ENCODE results near the gene ZBTB7B. TPM values are rescaled to one million over a fixed set of nuclear protein-coding genes. Genes with fewer than 3 reads are reported as not detected.

Gene ZBTB7B
- total and polyA plus RNA-seq, 7 experiments from 2014 or later, result 3.0 to 139 (median 57.2) TPM

- ChIA-PET POLR2A (interaction anchor here (0.5 to 13.8 kb wide), 13 partner anchors 9 to 122 kb away, joined by 3 to 270 read pairs (median 5); partner anchors contain the start of genes ADAM15, CKS1B, FLAD1 and LENEP), CTCF (interaction anchor here (1.0 to 13.9 kb wide), 7 partner anchors 10 to 72 kb away, joined by 3 to 291 read pairs (median 6); partner anchors contain the start of genes ADAM15, CKS1B, LENEP and PBXIP1)
- ATAC-seq (no peak), DNase-seq (no peak)
- no peaks in the 10 kb centered on the region for H3K27me3 ChIP-seq (ENCODE audit: control insufficient read depth in 2 of 2, insufficient read depth in 2 of 2, low read length in 2 of 2)
- peak overlapping the region; percentile 83 for H3K27ac ChIP-seq (ENCODE audit: low read depth, low read length)
- intact Hi-C loops (cut with micrococcal nuclease), result no loop called here
- Mint-ChIP-seq H3K4me1 (peaks cover 30 to 81% (median 62%) of the 10 kb centered on the region in 7 donors), H3K4me3 (peak overlapping the region; percentile 75 to 99 (median 90)), H3K27me3 (no peaks in the 10 kb centered on the region), H3K9me3 (no peaks in the 10 kb centered on the region), H3K27ac (peak overlapping the region; percentile 80 to 98 (median 95)), H3K36me3 (peaks cover 0 to 46% (median 4%) of the 10 kb centered on the region in 5 donors)
- peak overlapping the region; percentile 38 for H3K4me3 ChIP-seq (ENCODE audit: low read length)
- no peaks in the 10 kb centered on the region for H3K9me3 ChIP-seq (ENCODE audit: control insufficient read depth in 2 of 3, low read length in 3 of 3)
- H3K36me3 ChIP-seq (ENCODE audit: control insufficient read depth in 2 of 3, insufficient read depth in 3 of 3, low read length in 3 of 3), result peaks cover 0 to 29% (median 0%) of the 10 kb centered on the region in 3 experiments
- peaks cover 54 to 72% of the 10 kb centered on the region in 2 donors for H3K4me1 ChIP-seq (ENCODE audit: control insufficient read depth in 2 of 2, insufficient read depth in 2 of 2, low read length in 2 of 2)
These were observed 10.4 kb downstream of the ZBTB7B start for GRCh38 chr1:155012776-155013602.

GRCh38 chr1:155013632-155014031 is 11.0 kb downstream of the ZBTB7B start:
- ChIA-PET CTCF (interaction anchor here (1.6 to 13.9 kb wide), 4 partner anchors 15 to 61 kb away, joined by 6 to 291 read pairs (median 98); partner anchors contain the start of genes CKS1B, LENEP, PBXIP1 and PYGO2), POLR2A (interaction anchor here (0.9 to 13.8 kb wide), 10 partner anchors 13 to 121 kb away, joined by 3 to 270 read pairs (median 9); partner anchors contain the start of genes ADAM15, CKS1B, FLAD1 and LENEP)
- H3K4me3 ChIP-seq (ENCODE audit: low read length), result peak overlapping the region; percentile 27
- H3K36me3 Mint-ChIP-seq, result peaks cover 0 to 45% (median 4%) of the 10 kb centered on the region in 5 donors
- ATAC-seq (no peak), DNase-seq (peak in 6 of 9 donors; percentile 54 to 63 (median 57))
- no peaks in the 10 kb centered on the region for H3K27me3 ChIP-seq (ENCODE audit: control insufficient read depth in 2 of 2, insufficient read depth in 2 of 2, low read length in 2 of 2)
- no peaks in the 10 kb centered on the region for H3K27me3 Mint-ChIP-seq
- peaks cover 55 to 71% of the 10 kb centered on the region in 2 donors for H3K4me1 ChIP-seq (ENCODE audit: control insufficient read depth in 2 of 2, insufficient read depth in 2 of 2, low read length in 2 of 2)
- H3K36me3 ChIP-seq (ENCODE audit: control insufficient read depth in 2 of 3, insufficient read depth in 3 of 3, low read length in 3 of 3), result peaks cover 0 to 29% (median 0%) of the 10 kb centered on the region in 3 experiments
- peak overlapping the region; percentile 80 to 98 (median 95) for H3K27ac Mint-ChIP-seq
- peaks cover 30 to 79% (median 62%) of the 10 kb centered on the region in 7 donors for H3K4me1 Mint-ChIP-seq
- no peaks in the 10 kb centered on the region for H3K9me3 Mint-ChIP-seq
- peak overlapping the region; percentile 83 for H3K27ac ChIP-seq (ENCODE audit: low read depth, low read length)
- intact Hi-C loops (cut with micrococcal nuclease), result no loop called here
- no peaks in the 10 kb centered on the region for H3K9me3 ChIP-seq (ENCODE audit: control insufficient read depth in 2 of 3, low read length in 3 of 3)
- H3K4me3 Mint-ChIP-seq, result peak overlapping the region; percentile 75 to 99 (median 90)

GRCh38 chr1:155014709-155015508 is 12.3 kb downstream of the ZBTB7B start:
- no peaks in the 10 kb centered on the region for H3K9me3 Mint-ChIP-seq
- DNase-seq (no peak), ATAC-seq (no peak)
- peak overlapping the region in 8 of 10 donors; percentile 76 to 99 (median 90) for H3K4me3 Mint-ChIP-seq
- ChIA-PET CTCF (interaction anchor here (0.6 to 13.9 kb wide), 11 partner anchors 17 to 345 kb away, joined by 3 to 291 read pairs (median 5); partner anchors contain the start of genes CKS1B, LENEP, PBXIP1 and PMVK), POLR2A (interaction anchor here (0.9 to 13.8 kb wide), 9 partner anchors 14 to 61 kb away, joined by 3 to 270 read pairs (median 28); partner anchors contain the start of genes CKS1B, FLAD1, LENEP and PBXIP1)
- peaks cover 0 to 30% (median 0%) of the 10 kb centered on the region in 3 experiments for H3K36me3 ChIP-seq (ENCODE audit: control insufficient read depth in 2 of 3, insufficient read depth in 3 of 3, low read length in 3 of 3)
- intact Hi-C loops (cut with micrococcal nuclease), result loop anchor here in 1 of 2 donors (5.0 kb wide), 2 partner anchors 37 to 408 kb away; partner anchors contain the start of genes ADAM15 and ADAR
- H3K36me3 Mint-ChIP-seq, result peaks cover 0 to 40% (median 4%) of the 10 kb centered on the region in 5 donors
- H3K9me3 ChIP-seq (ENCODE audit: control insufficient read depth in 2 of 3, low read length in 3 of 3), result no peaks in the 10 kb centered on the region
- H3K4me3 ChIP-seq (ENCODE audit: low read length), result no peak overlapping the region
- no peaks in the 10 kb centered on the region for H3K27me3 ChIP-seq (ENCODE audit: control insufficient read depth in 2 of 2, insufficient read depth in 2 of 2, low read length in 2 of 2)
- peaks cover 41 to 81% (median 75%) of the 10 kb centered on the region in 7 donors for H3K4me1 Mint-ChIP-seq
- peak overlapping the region in 7 of 9 donors; percentile 93 to 98 (median 95) for H3K27ac Mint-ChIP-seq
- no peaks in the 10 kb centered on the region for H3K27me3 Mint-ChIP-seq
- peaks cover 51 to 78% of the 10 kb centered on the region in 2 donors for H3K4me1 ChIP-seq (ENCODE audit: control insufficient read depth in 2 of 2, insufficient read depth in 2 of 2, low read length in 2 of 2)
- H3K27ac ChIP-seq (ENCODE audit: low read depth, low read length), result peak overlapping the region; percentile 83

GRCh38 chr1:155015527-155016230 is 13.1 kb downstream of the ZBTB7B start:
- intact Hi-C loops (cut with micrococcal nuclease), result loop anchor here in 1 of 2 donors (2.0 to 5.0 kb wide), 3 partner anchors 33 to 408 kb away; partner anchors contain the start of genes ADAM15, ADAR and FLAD1
- peak overlapping the region; percentile 83 for H3K27ac ChIP-seq (ENCODE audit: low read depth, low read length)
- peaks cover 43 to 78% of the 10 kb centered on the region in 2 donors for H3K4me1 ChIP-seq (ENCODE audit: control insufficient read depth in 2 of 2, insufficient read depth in 2 of 2, low read length in 2 of 2)
- Mint-ChIP-seq H3K4me1 (peaks cover 42 to 83% (median 72%) of the 10 kb centered on the region in 7 donors), H3K27ac (peak overlapping the region; percentile 82 to 98 (median 94)), H3K36me3 (peaks cover 0 to 34% (median 4%) of the 10 kb centered on the region in 5 donors), H3K4me3 (peak overlapping the region; percentile 66 to 85 (median 74)), H3K9me3 (peaks cover 0 to 2% (median 0%) of the 10 kb centered on the region in 11 donors), H3K27me3 (no peaks in the 10 kb centered on the region)
- DNase-seq, result no peak
- no peaks in the 10 kb centered on the region for H3K9me3 ChIP-seq (ENCODE audit: control insufficient read depth in 2 of 3, low read length in 3 of 3)
- H3K27me3 ChIP-seq (ENCODE audit: control insufficient read depth in 2 of 2, insufficient read depth in 2 of 2, low read length in 2 of 2), result no peaks in the 10 kb centered on the region
- H3K36me3 ChIP-seq (ENCODE audit: control insufficient read depth in 2 of 3, insufficient read depth in 3 of 3, low read length in 3 of 3), result peaks cover 0 to 30% (median 0%) of the 10 kb centered on the region in 3 experiments
- ChIA-PET POLR2A (interaction anchor here (0.6 to 13.8 kb wide), 11 partner anchors 15 to 236 kb away, joined by 3 to 270 read pairs (median 18); partner anchors contain the start of genes CKS1B, FLAD1, LENEP and PBXIP1), CTCF (interaction anchor here (0.7 to 13.9 kb wide), 15 partner anchors 8 to 456 kb away, joined by 3 to 291 read pairs (median 8); partner anchors contain the start of genes CKS1B, LENEP, PBXIP1 and PMVK)
- ATAC-seq, result no peak
- H3K4me3 ChIP-seq (ENCODE audit: low read length), result no peak overlapping the region

- Mint-ChIP-seq H3K4me3 (peak overlapping the region; percentile 66 to 85 (median 74)), H3K27me3 (no peaks in the 10 kb centered on the region), H3K4me1 (peaks cover 38 to 80% (median 69%) of the 10 kb centered on the region in 7 donors), H3K27ac (peak overlapping the region; percentile 82 to 98 (median 94)), H3K9me3 (peaks cover 0 to 2% (median 0%) of the 10 kb centered on the region in 11 donors), H3K36me3 (peaks cover 0 to 34% (median 4%) of the 10 kb centered on the region in 5 donors)
- Histone ChIP-seq H3K27ac (ENCODE audit: low read depth, low read length) (peak overlapping the region; percentile 83), H3K4me3 (ENCODE audit: low read length) (peak overlapping the region; percentile 50), H3K36me3 (ENCODE audit: control insufficient read depth in 2 of 3, insufficient read depth in 3 of 3, low read length in 3 of 3) (peaks cover 0 to 26% (median 0%) of the 10 kb centered on the region in 3 experiments), H3K27me3 (ENCODE audit: control insufficient read depth in 2 of 2, insufficient read depth in 2 of 2, low read length in 2 of 2) (no peaks in the 10 kb centered on the region), H3K4me1 (ENCODE audit: control insufficient read depth in 2 of 2, insufficient read depth in 2 of 2, low read length in 2 of 2) (peaks cover 38 to 75% of the 10 kb centered on the region in 2 donors), H3K9me3 (ENCODE audit: control insufficient read depth in 2 of 3, low read length in 3 of 3) (no peaks in the 10 kb centered on the region)
- no peak for ATAC-seq
- ChIA-PET POLR2A (interaction anchor here (0.6 to 13.8 kb wide), 13 partner anchors 16 to 236 kb away, joined by 3 to 270 read pairs (median 10); partner anchors contain the start of genes FLAD1, LENEP, PBXIP1 and PMVK), CTCF (interaction anchor here (0.7 to 13.9 kb wide), 19 partner anchors 9 to 457 kb away, joined by 3 to 291 read pairs (median 7); partner anchors contain the start of genes CKS1B, FLAD1, LENEP and PBXIP1)
- peak in 1 of 9 donors; percentile 41 for DNase-seq
- intact Hi-C loops (cut with micrococcal nuclease), result loop anchor here in 1 of 2 donors (2.0 to 5.0 kb wide), 3 partner anchors 34 to 409 kb away; partner anchors contain the start of genes ADAM15, ADAR and FLAD1
These were observed 13.7 kb downstream of the ZBTB7B start for GRCh38 chr1:155016231-155016831.

Measured in naive thymus-derived CD4-positive, alpha-beta T cell (primary cell).